Measurements from ENCODE around the gene CRLF2.

GRCh38 chrX:1244164-1245076 lies 32.0 kb upstream of the CRLF2 start:
- no peak for TF ChIP-seq REST (IDR thresholded peaks at IDR 0.05)
- TF ChIP-seq MAX (IDR thresholded peaks at IDR 0.05) = no peak
- no peak for TF ChIP-seq CTCF (IDR thresholded peaks at IDR 0.05; ENCODE audit: low read depth, low read length, missing input control)
- no peak for TF ChIP-seq RAD21 (IDR thresholded peaks at IDR 0.05)
- no peak for TF ChIP-seq YY1 (IDR thresholded peaks at IDR 0.05)
- TF ChIP-seq EGR1 (IDR thresholded peaks at IDR 0.05; ENCODE audit: low read depth in 2 of 2) = no peak
- no peak for TF ChIP-seq TAF1 (conservative IDR thresholded peaks at IDR 0.05)
- no peak for TF ChIP-seq JUND (IDR thresholded peaks at IDR 0.05)
